H1 (cell line): Measurements from ENCODE around the gene GFPT1.

Experiments
- CBX5 ChIP-seq: fragments of 300-800, 300-1000 bp; sonication (generic); IDR thresholded peaks from 2 replicates; pipeline ENCODE4 v1.7.1; 2016; ENCODE audit warnings: antibody characterized with exemption, low read length, low read depth
- EGR1 ChIP-seq: IDR thresholded peaks from 2 replicates; pipeline ENCODE4 v1.6.1; 2011; ENCODE audit warnings: low read depth, low read length, borderline replicate concordance
- EZH2 ChIP-seq: fragments of 200-600 bp; sonication (generic); IDR thresholded peaks from 2 replicates; pipeline ENCODE4 v1.7.1; 2012; ENCODE audit warnings: low read depth, mild to moderate bottlenecking, moderate library complexity, low read length, inconsistent platforms; ENCODE audit not compliant: severe bottlenecking
- TF ChIP-seq, protein P1 (sequence below), 3 experiments: IDR thresholded peaks; 1 replicate in 2 of 3; 2 replicates in 1 of 3; pipeline versions ENCODE4 v1.5.1 to v1.6.1; 2011; ENCODE audit warnings: low read length in 3 of 3, mild to moderate bottlenecking in 3 of 3, inconsistent platforms in 2 of 3, low read depth in 1 of 3, moderate library complexity in 1 of 3; ENCODE audit not compliant: insufficient read depth in 1 of 3; ENCODE audit errors: control extremely low read depth in 1 of 3

DNA sequence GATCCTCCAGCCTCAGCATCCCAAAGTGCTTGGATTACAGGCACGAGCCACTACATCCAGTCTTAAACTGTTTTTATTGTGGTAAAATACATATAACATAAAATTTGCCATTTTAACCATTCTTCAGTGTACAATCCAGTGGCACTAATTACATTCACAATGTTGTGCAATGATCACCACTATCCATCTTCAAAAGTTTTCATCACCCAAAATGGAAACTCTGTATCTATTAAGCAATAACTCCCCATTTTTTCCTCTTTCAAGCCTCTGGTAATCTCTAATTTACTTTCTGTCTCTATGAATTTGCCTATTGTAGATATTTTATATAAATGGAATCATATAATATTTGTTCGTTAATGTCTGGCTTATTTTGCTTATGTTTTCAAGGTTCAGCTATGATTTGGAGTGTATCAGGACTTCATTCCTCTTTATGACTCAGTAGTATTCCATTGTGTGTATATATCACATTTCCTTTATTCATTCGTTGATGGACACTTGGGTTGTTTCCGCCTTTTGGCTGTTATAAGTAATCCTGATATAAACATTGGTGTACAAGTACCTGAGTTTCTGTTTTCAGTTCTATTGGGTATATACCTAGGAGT is 71.8 kb downstream of the GFPT1 start:
- no peak for TF ChIP-seq EGR1
- no peak for TF ChIP-seq EZH2
- TF ChIP-seq, protein P1, sequence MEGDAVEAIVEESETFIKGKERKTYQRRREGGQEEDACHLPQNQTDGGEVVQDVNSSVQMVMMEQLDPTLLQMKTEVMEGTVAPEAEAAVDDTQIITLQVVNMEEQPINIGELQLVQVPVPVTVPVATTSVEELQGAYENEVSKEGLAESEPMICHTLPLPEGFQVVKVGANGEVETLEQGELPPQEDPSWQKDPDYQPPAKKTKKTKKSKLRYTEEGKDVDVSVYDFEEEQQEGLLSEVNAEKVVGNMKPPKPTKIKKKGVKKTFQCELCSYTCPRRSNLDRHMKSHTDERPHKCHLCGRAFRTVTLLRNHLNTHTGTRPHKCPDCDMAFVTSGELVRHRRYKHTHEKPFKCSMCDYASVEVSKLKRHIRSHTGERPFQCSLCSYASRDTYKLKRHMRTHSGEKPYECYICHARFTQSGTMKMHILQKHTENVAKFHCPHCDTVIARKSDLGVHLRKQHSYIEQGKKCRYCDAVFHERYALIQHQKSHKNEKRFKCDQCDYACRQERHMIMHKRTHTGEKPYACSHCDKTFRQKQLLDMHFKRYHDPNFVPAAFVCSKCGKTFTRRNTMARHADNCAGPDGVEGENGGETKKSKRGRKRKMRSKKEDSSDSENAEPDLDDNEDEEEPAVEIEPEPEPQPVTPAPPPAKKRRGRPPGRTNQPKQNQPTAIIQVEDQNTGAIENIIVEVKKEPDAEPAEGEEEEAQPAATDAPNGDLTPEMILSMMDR (IDR thresholded peaks at IDR 0.05; ENCODE audit: control extremely low read depth in 1 of 3, insufficient read depth in 1 of 3, low read depth in 1 of 3, low read length in 3 of 3), result no peak
- no peak for TF ChIP-seq CBX5
